BLaER1 treated with 17β-estradiol and CSF1 and Interleukin-3, amounts not matched to agents 10 nM and 100 nM (cell line): ENCODE results near the gene FLAD1.

Source experiments
- H3K27ac ChIP-seq, 11 experiments: shearing (Covaris generic); formaldehyde crosslinking; 2 replicates each; pipeline ENCODE4 v1.8.1; 2022
- H3K27me3 ChIP-seq, 11 experiments: shearing (Covaris generic); formaldehyde crosslinking; 2 replicates each; pipeline ENCODE4 v1.8.1; 2022
- H3K36me3 ChIP-seq, 11 experiments: shearing (Covaris generic); formaldehyde crosslinking; 2 replicates each; pipeline ENCODE4 v1.8.1; 2022
- H3K4me1 ChIP-seq, 10 experiments: shearing (Covaris generic); formaldehyde crosslinking; 2 replicates each; pipeline ENCODE4 v1.8.1; 2022
- H3K4me2 ChIP-seq, 11 experiments: shearing (Covaris generic); formaldehyde crosslinking; 2 replicates each; pipeline ENCODE4 v1.8.1; 2022
- H3K4me3 ChIP-seq, 10 experiments: shearing (Covaris generic); formaldehyde crosslinking; 2 replicates each; pipeline ENCODE4 v1.8.1; 2022
- H3K9ac ChIP-seq, 11 experiments: shearing (Covaris generic); formaldehyde crosslinking; 2 replicates each; pipeline ENCODE4 v1.8.1; 2022
- H3K9me3 ChIP-seq, 11 experiments: shearing (Covaris generic); formaldehyde crosslinking; replicated peaks in 1 of 11; 2 replicates each; pipeline ENCODE4 v1.8.1; 2022
- H4K20me1 ChIP-seq, 11 experiments: shearing (Covaris generic); formaldehyde crosslinking; 2 replicates each; pipeline ENCODE4 v1.8.1; 2022
- Cebpa-rat ChIP-seq, 11 experiments: shearing (Covaris generic); IDR thresholded peaks; 2 replicates each; pipeline ENCODE4 v1.8.1; 2022

FLAD1 gene

DNA sequence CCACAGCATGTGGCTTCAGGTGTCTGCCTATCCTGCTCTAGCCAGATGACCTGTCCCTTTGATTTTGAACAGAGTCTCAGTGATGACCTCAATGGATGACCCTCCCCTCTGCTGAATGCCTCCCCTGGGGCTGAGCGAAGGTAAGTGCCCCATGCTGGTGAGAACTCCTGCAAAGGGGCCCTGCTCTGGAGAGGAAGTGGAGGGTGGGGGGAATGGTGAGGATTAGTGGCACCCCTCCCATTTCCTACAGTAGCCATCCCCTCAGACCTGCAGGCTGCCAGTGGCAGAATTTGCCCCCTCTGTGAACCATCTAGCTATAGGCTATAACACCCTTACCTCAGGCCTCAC lies 43.0 kb upstream of the FLAD1 start:
- H4K20me1 ChIP-seq, result no peaks in the 10 kb centered on the region
- peak overlapping the region in 8 of 11 experiments; percentile 83 to 89 (median 86); a peak in 13 of 22 replicates for H3K27ac ChIP-seq
- peaks cover 85 to 92% (median 89%) of the 10 kb centered on the region in 10 experiments for H3K4me1 ChIP-seq
- H3K4me3 ChIP-seq, result no peak overlapping the region; a peak in 1 of 20 replicates
- peak overlapping the region; percentile 83 to 97 (median 88) for H3K4me2 ChIP-seq
- no peak for TF ChIP-seq Cebpa-rat (IDR thresholded peaks at IDR 0.05)
- no peaks in the 10 kb centered on the region for H3K9me3 ChIP-seq
- peak overlapping the region in 4 of 11 experiments; percentile 69 to 78 (median 74); a peak in 6 of 22 replicates for H3K9ac ChIP-seq
- H3K36me3 ChIP-seq, result peaks cover 0 to 7% (median 4%) of the 10 kb centered on the region in 11 experiments; a peak in 14 of 22 replicates
- no peaks in the 10 kb centered on the region for H3K27me3 ChIP-seq

DNA sequence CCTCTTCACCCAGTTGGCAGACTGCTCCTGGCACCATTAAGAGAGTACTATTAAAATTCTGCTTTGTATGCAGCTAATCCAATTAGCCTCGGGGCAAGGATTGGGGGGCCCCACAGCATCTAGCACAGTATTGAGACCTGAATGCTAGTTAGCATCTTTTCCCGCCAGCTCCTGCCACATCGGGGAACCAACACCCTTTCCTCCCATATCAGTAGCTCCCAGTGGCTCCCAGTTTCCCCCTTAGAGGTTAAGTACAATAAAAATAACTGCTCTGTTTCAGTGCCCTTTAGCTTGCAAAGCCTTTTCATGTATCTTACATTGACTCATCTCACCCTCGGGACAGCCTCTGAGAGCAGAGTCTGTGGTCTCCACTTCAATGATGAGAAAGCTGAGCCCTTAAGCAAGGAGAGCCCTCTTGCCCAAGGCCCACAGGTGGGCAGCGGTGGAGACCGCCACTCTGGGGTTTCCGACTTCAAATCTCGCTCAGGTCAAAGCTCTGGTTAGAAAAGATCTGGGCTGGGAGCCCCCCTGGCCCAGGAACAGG lies 42.4 kb upstream of the FLAD1 start:
- no peaks in the 10 kb centered on the region for H3K9me3 ChIP-seq
- H3K27ac ChIP-seq, result peak overlapping the region in 9 of 11 experiments; percentile 83 to 89 (median 87); a peak in 17 of 22 replicates
- no peaks in the 10 kb centered on the region for H3K27me3 ChIP-seq
- peak overlapping the region in 8 of 11 experiments; percentile 1 to 78 (median 71); a peak in 12 of 22 replicates for H3K9ac ChIP-seq
- H4K20me1 ChIP-seq, result peaks cover 0 to 1% (median 0%) of the 10 kb centered on the region in 11 experiments; a peak in 2 of 22 replicates
- TF ChIP-seq Cebpa-rat (IDR thresholded peaks at IDR 0.05), result peak in 3 of 11 experiments; percentile 37 to 84 (median 61); a peak in 5 of 22 replicates
- peak overlapping the region in 1 of 10 experiments; percentile 27; a peak in 2 of 20 replicates for H3K4me3 ChIP-seq
- peaks cover 85 to 92% (median 89%) of the 10 kb centered on the region in 10 experiments for H3K4me1 ChIP-seq
- H3K36me3 ChIP-seq, result peaks cover 3 to 12% (median 9%) of the 10 kb centered on the region in 11 experiments; a peak in 17 of 22 replicates
- H3K4me2 ChIP-seq, result peak overlapping the region; percentile 83 to 97 (median 88)

DNA sequence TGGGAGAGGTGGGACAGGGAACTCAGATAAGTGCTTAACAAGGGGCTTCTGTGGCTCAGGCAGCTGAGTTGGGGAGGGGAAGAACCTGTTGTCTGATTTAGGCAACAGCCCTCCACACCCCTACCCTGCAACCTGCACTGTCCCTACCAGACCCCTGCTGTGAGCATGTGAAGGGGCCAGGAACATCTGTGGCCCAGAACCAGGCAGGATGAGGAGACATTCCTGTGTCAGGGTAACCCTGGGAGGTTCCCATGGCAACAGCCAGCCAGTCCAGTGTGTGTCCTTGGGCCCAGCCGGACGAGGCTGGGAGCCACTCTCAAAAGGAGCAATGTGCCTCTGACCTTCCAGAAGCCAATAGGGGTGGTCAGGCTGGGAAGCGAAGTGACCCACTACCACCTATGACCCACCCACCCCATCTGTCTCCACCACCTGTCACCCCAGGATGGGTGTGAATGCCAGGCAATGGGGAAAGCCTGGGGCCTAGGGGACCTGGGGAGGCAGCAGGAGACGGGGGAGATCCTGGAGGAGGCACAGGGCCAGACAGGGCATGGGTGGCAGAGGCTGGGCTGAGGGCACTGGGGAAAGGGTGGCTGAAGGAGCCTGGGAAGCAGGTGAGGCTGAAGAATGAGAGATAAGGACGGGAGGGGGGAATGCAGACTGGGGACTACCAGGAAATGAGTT lies 41.7 kb upstream of the FLAD1 start:
- Histone ChIP-seq H3K36me3 (peaks cover 8 to 19% (median 17%) of the 10 kb centered on the region in 11 experiments; a peak in 19 of 22 replicates), H3K4me1 (peaks cover 86 to 92% (median 90%) of the 10 kb centered on the region in 10 experiments), H3K27me3 (no peaks in the 10 kb centered on the region), H3K27ac (peak overlapping the region; percentile 34 to 89 (median 86); a peak in 21 of 22 replicates), H4K20me1 (peaks cover 0 to 9% (median 0%) of the 10 kb centered on the region in 11 experiments; a peak in 3 of 22 replicates), H3K9me3 (no peaks in the 10 kb centered on the region), H3K4me2 (peak overlapping the region; percentile 83 to 97 (median 88)), H3K4me3 (peak overlapping the region in 2 of 10 experiments; percentile 27 to 53; a peak in 3 of 20 replicates), H3K9ac (peak overlapping the region; percentile 51 to 78 (median 73); a peak in 18 of 22 replicates)
- no peak for TF ChIP-seq Cebpa-rat (IDR thresholded peaks at IDR 0.05)

DNA sequence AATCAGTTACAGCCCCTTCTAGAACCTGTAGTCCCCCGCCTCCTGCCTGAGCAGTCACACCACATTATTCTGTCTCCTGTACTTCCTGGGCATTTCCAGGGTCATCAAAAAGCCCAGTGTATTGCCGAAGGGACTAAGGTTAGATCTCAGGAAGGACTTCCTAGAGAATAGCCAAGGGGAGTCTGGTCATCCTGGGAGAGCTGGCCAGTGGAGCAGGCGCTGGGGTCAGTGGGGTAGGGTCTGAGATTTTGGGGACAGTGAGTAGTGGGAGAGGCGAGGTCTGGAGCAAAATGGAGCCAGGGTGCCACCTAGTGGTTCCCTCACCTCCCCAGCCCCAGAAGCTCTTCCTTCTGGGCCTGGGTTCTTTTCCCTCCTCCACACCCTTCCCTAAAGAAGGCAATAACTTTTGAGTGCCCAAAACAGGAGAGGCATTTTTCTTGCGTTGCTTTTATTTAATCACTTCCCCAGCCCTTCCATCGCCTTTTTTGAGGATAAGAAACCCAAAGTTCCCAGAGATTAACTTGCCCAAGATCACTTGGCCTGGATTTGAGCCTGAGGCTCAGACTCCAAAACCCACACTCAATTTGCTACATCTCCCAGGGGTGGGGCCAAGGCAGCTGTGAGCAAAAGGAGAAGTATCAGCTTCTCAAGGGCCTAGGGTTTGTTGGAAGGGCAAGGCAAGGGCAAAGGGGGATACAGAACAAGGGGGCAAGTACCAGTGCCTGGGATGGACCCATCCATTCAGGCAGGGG lies 39.3 kb upstream of the FLAD1 start:
- Histone ChIP-seq H3K4me3 (no peak overlapping the region), H3K27ac (peak overlapping the region; percentile 34 to 89 (median 86))

DNA sequence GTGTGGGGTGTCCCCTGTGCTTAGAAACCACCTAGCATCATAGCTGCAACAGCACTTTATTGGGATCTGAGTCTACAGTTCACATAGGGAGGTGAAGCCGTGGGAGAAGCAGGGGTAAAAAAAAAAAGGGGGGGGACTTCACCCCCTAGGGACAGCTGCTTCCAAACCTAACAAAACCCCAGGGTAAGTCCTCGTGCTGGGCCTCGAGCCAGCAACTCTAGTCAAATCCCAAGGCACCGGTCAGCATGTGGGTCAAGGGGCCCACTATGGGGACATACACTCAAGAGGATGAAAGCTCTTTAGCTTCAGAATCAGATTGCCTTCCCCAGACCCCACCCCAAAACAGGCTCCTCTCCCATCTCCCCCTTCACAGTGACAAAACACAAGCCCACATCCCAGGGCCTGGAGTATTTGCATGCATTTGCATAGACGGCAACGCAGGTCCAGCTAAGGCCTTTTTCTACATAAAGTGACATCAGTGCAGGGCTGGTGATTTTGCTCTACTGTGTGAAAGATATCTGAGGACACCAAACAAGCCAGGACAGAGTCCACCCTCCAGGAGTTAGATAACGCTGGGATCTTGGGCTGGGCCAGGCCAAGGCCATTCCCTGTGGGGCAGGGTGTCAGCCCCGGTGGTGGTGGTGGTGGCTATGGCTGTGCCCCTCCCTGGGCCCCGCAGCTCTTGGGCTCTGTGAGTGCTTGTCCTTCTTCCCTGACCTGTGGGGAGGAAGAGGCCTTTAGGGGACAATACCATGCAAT lies 38.6 kb upstream of the FLAD1 start:
- Histone ChIP-seq H3K4me1 (peaks cover 71 to 94% (median 91%) of the 10 kb centered on the region in 10 experiments), H3K27ac (peak overlapping the region; percentile 34 to 89 (median 86)), H3K9me3 (no peaks in the 10 kb centered on the region), H3K4me3 (peak overlapping the region in 1 of 10 experiments; percentile 16; a peak in 1 of 20 replicates), H3K4me2 (peak overlapping the region; percentile 83 to 97 (median 88)), H4K20me1 (peaks cover 0 to 21% (median 0%) of the 10 kb centered on the region in 11 experiments; a peak in 6 of 22 replicates), H3K9ac (peak overlapping the region; percentile 61 to 78 (median 73); a peak in 21 of 22 replicates), H3K27me3 (no peaks in the 10 kb centered on the region), H3K36me3 (peaks cover 26 to 44% (median 41%) of the 10 kb centered on the region in 11 experiments)
- no peak for TF ChIP-seq Cebpa-rat (IDR thresholded peaks at IDR 0.05)

More for the DNA sequence above, 39.3 kb upstream of the FLAD1 start:
- Histone ChIP-seq H3K9me3 (no peaks in the 10 kb centered on the region), H3K36me3 (peaks cover 26 to 39% (median 37%) of the 10 kb centered on the region in 11 experiments), H3K4me2 (peak overlapping the region; percentile 83 to 97 (median 88)), H3K9ac (peak overlapping the region; percentile 61 to 78 (median 73); a peak in 21 of 22 replicates), H4K20me1 (peaks cover 0 to 21% (median 0%) of the 10 kb centered on the region in 11 experiments; a peak in 6 of 22 replicates), H3K27me3 (no peaks in the 10 kb centered on the region), H3K4me1 (peaks cover 79 to 98% (median 96%) of the 10 kb centered on the region in 10 experiments)
- TF ChIP-seq Cebpa-rat (IDR thresholded peaks at IDR 0.05), result no peak

DNA sequence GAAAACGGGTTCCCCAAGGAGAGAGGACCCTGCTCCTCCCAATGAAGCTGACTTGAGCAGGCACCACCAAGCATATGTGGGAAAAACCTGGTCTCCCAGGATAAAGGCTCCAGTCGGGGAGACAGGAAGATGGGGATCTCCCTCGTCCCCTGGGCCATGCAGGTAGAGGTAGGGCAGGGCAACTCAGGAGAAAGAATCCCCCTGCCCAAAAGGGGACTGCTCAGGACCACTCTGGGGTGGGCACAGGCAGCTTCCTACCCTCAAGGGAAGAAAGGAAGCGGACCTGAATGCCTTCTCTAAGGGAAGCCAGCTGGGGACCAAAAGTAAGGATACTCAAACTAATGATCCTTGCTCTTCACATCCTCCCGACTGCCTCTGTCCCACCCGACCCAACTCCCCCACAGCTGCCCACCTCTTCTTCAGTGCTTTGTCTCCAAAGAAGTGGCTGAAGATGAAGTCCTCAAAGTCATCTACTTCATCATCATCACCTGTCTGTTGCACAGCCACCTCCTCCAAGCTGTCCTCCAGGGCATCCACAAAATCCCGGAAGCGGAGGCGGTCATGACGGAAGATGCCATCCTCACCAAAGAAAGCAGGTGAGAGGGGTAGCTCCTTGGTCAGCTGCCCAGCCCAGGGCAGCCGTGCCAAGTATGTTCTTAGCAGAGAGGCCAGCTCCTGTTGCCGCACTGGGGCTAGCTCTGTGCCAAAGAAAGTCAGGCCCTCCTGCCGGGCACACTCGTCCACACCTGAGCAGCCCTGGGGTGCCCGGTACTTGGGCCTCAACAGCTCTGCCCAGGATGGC lies 37.8 kb upstream of the FLAD1 start:
- no peaks in the 10 kb centered on the region for H3K9me3 ChIP-seq
- peaks cover 0 to 21% (median 0%) of the 10 kb centered on the region in 11 experiments; a peak in 8 of 22 replicates for H4K20me1 ChIP-seq
- H3K4me3 ChIP-seq, result peak overlapping the region in 1 of 10 experiments; percentile 16; a peak in 1 of 20 replicates
- peaks cover 28 to 51% (median 47%) of the 10 kb centered on the region in 11 experiments for H3K36me3 ChIP-seq
- H3K27me3 ChIP-seq, result no peaks in the 10 kb centered on the region
- peak overlapping the region; percentile 61 to 78 (median 73) for H3K9ac ChIP-seq
- TF ChIP-seq Cebpa-rat (IDR thresholded peaks at IDR 0.05), result no peak
- peaks cover 64 to 91% (median 84%) of the 10 kb centered on the region in 10 experiments for H3K4me1 ChIP-seq
- H3K4me2 ChIP-seq, result peak overlapping the region; percentile 83 to 97 (median 88)
- peak overlapping the region; percentile 34 to 89 (median 86); a peak in 21 of 22 replicates for H3K27ac ChIP-seq
